CD14-positive monocyte (primary cell): ENCODE measurements around the gene TXNIP. TPM values are rescaled to one million over a fixed set of nuclear protein-coding genes. Genes with fewer than 3 reads are reported as not detected.

Experiments used
- DNase-seq, 3 donors: peaks; one replicate each; pipeline ENCODE4 v3.0.0-alpha.2; 2011 to 2022
- H2AFZ ChIP-seq: 2 replicates; pipeline ENCODE4 v1.6.0; 2012; ENCODE audit warnings: mild to moderate bottlenecking, low read depth, low read length, inconsistent platforms; ENCODE audit not compliant: insufficient read depth, poor library complexity, severe bottlenecking
- H3K27ac ChIP-seq, 2 donors: 1 replicate in 1 of 2; 2 replicates in 1 of 2; pipeline ENCODE4 v1.5.1; 2012 to 2013; ENCODE audit warnings: low read length in 2 of 2, control low read depth in 1 of 2, inconsistent platforms in 1 of 2, low read depth in 1 of 2, mild to moderate bottlenecking in 1 of 2
- H3K27me3 ChIP-seq, 2 donors: one replicate each; pipeline versions ENCODE4 v1.6.0 to v1.6.1; 2011 to 2013; ENCODE audit warnings: low read length in 2 of 2; ENCODE audit not compliant: control insufficient read depth in 2 of 2, insufficient read depth in 2 of 2
- H3K36me3 ChIP-seq, 2 donors: replicated peaks in 1 of 2; 1 replicate in 1 of 2; 2 replicates in 1 of 2; pipeline versions ENCODE4 v1.5.1 to v1.6.1; 2012 to 2013; ENCODE audit warnings: low read length in 2 of 2, control low read depth in 1 of 2, inconsistent platforms in 1 of 2, mild to moderate bottlenecking in 1 of 2; ENCODE audit not compliant: insufficient read depth in 2 of 2, control insufficient read depth in 1 of 2
- H3K4me1 ChIP-seq, 2 donors: 1 replicate in 1 of 2; 2 replicates in 1 of 2; pipeline versions ENCODE4 v1.5.1 to v1.6.1; 2012 to 2013; ENCODE audit warnings: low read length in 2 of 2, control low read depth in 1 of 2, inconsistent platforms in 1 of 2, mild to moderate bottlenecking in 1 of 2, moderate library complexity in 1 of 2; ENCODE audit not compliant: insufficient read depth in 2 of 2, control insufficient read depth in 1 of 2
- H3K4me2 ChIP-seq: replicated peaks from 2 replicates; pipeline ENCODE3; 2012; ENCODE audit warnings: low read length, moderate library complexity, mild to moderate bottlenecking; ENCODE audit not compliant: poor library complexity, severe bottlenecking; ENCODE audit errors: extremely low read depth
- H3K4me3 ChIP-seq, 3 experiments: fragments of 200-600 bp in 1 of 3; sonication (generic) in 1 of 3; replicated peaks in 1 of 3; 1 replicate in 2 of 3; 2 replicates in 1 of 3; pipeline ENCODE4 v1.5.1; 2011 to 2013; ENCODE audit warnings: low read length in 3 of 3, mild to moderate bottlenecking in 3 of 3, control low read depth in 2 of 3, low read depth in 2 of 3, inconsistent platforms in 1 of 3, moderate library complexity in 1 of 3
- H3K79me2 ChIP-seq: 2 replicates; pipeline ENCODE4 v1.6.0; 2012; ENCODE audit warnings: mild to moderate bottlenecking, control low read depth, inconsistent platforms, low read length, moderate library complexity; ENCODE audit not compliant: insufficient read depth
- H3K9ac ChIP-seq: 2 replicates; pipeline ENCODE4 v1.6.0; 2017; ENCODE audit warnings: low read length, mild to moderate bottlenecking; ENCODE audit not compliant: insufficient read depth, poor library complexity, severe bottlenecking
- H3K9me3 ChIP-seq, 2 donors: replicated peaks in 1 of 2; 1 replicate in 1 of 2; 2 replicates in 1 of 2; pipeline versions ENCODE4 v1.5.1 to v1.6.1; 2012 to 2013; ENCODE audit warnings: low read length in 2 of 2, control low read depth in 1 of 2; ENCODE audit not compliant: control insufficient read depth in 1 of 2, insufficient read depth in 1 of 2
- H4K20me1 ChIP-seq: 2 replicates; pipeline ENCODE4 v1.6.0; 2012; ENCODE audit warnings: mild to moderate bottlenecking, low read length, control low read depth, moderate library complexity; ENCODE audit not compliant: insufficient read depth
- H3K27ac Mint-ChIP-seq, 7 donors: one replicate each; pipeline ENCODE4 v1.8.0; 2020; ENCODE audit warnings: mild to moderate bottlenecking in 7 of 7, mixed read lengths in 7 of 7, moderate library complexity in 6 of 7, inconsistent platforms in 2 of 7
- H3K27me3 Mint-ChIP-seq, 3 donors: one replicate each; pipeline ENCODE4 v1.8.0; 2021 to 2022; ENCODE audit warnings: low read depth in 3 of 3, mild to moderate bottlenecking in 3 of 3, mixed read lengths in 3 of 3, moderate library complexity in 3 of 3, inconsistent platforms in 1 of 3
- H3K36me3 Mint-ChIP-seq, 2 donors: one replicate each; pipeline ENCODE4 v1.8.0; 2020; ENCODE audit warnings: mixed read lengths in 2 of 2, inconsistent platforms in 1 of 2, mild to moderate bottlenecking in 1 of 2
- H3K4me1 Mint-ChIP-seq: one replicate; pipeline ENCODE4 v1.8.0; 2020; ENCODE audit warnings: mild to moderate bottlenecking, mixed read lengths
- H3K4me3 Mint-ChIP-seq, 2 donors: one replicate each; pipeline ENCODE4 v1.8.0; 2020; ENCODE audit warnings: mild to moderate bottlenecking in 2 of 2, mixed read lengths in 2 of 2, moderate library complexity in 1 of 2
- H3K9me3 Mint-ChIP-seq, 7 donors: one replicate each; pipeline ENCODE4 v1.8.0; 2020 to 2022; ENCODE audit warnings: mixed read lengths in 7 of 7, mild to moderate bottlenecking in 6 of 7, moderate library complexity in 6 of 7, inconsistent platforms in 2 of 7
- WGBS: methylation state at CpG from one replicate; pipeline ENCODE4 v1.1.5; 2013; ENCODE audit warnings: missing lambda C conversion rate; ENCODE audit not compliant: insufficient coverage; 5-methylcytosine and 5-hydroxymethylcytosine counted together
- intact Hi-C, 2 donors: fragments of 100-400 bp; cut with micrococcal nuclease; formaldehyde crosslinking; loops; one replicate each; pipeline versions ENCODE4 v1.15.0 to v1.15.1; 2023
- polyA plus RNA-seq, 3 donors: library from polyadenylated mRNA; depleted of rRNA in 1 of 3; unstranded in 2 of 3; stranded (reverse) in 1 of 3; fragments of 300-500 nt in 2 of 3; fragments of >200 nt in 1 of 3; fragmentation: Illumina TruSeq in 2 of 3; gene quantifications; 1 replicate in 2 of 3; 2 replicates in 1 of 3; pipeline ENCODE4 v1.2.3, GENCODE V29; 2012 to 2021
- TF ChIP-seq, protein P1 (sequence below): fragments of 200-600 bp; IDR thresholded peaks from one replicate; pipeline ENCODE4 v1.8.0; 2022; ENCODE audit warnings: antibody characterized with exemption, mild to moderate bottlenecking

TXNIP gene
- polyA plus RNA-seq, 3 donors, result 640 to 3,778 (median 844) TPM

- Mint-ChIP-seq H3K4me3 (no peak overlapping the region), H3K36me3 (no peaks in the 10 kb centered on the region), H3K4me1 (peaks cover 10% of the 10 kb centered on the region), H3K9me3 (no peaks in the 10 kb centered on the region), H3K27me3 (peaks cover 15 to 21% (median 15%) of the 10 kb centered on the region in 3 donors), H3K27ac (peak overlapping the region in 1 of 7 donors; percentile 39)
- Histone ChIP-seq H4K20me1 (no peaks in the 10 kb centered on the region), H3K9me3 (peaks cover 0 to under 1% of the 10 kb centered on the region in 2 donors), H3K79me2 (no peaks in the 10 kb centered on the region), H3K4me3 (no peak overlapping the region), H3K27me3 (peaks cover 2 to 7% of the 10 kb centered on the region in 2 donors), H3K4me2 (no peak overlapping the region), H3K27ac (no peak overlapping the region), H2AFZ (no peak overlapping the region), H3K36me3 (no peaks in the 10 kb centered on the region), H3K9ac (no peak overlapping the region), H3K4me1 (peaks cover 0 to 5% of the 10 kb centered on the region in 2 donors)
- 66% methylated on average over 5 of the region's 6 CpGs for WGBS
- TF ChIP-seq, protein P1, sequence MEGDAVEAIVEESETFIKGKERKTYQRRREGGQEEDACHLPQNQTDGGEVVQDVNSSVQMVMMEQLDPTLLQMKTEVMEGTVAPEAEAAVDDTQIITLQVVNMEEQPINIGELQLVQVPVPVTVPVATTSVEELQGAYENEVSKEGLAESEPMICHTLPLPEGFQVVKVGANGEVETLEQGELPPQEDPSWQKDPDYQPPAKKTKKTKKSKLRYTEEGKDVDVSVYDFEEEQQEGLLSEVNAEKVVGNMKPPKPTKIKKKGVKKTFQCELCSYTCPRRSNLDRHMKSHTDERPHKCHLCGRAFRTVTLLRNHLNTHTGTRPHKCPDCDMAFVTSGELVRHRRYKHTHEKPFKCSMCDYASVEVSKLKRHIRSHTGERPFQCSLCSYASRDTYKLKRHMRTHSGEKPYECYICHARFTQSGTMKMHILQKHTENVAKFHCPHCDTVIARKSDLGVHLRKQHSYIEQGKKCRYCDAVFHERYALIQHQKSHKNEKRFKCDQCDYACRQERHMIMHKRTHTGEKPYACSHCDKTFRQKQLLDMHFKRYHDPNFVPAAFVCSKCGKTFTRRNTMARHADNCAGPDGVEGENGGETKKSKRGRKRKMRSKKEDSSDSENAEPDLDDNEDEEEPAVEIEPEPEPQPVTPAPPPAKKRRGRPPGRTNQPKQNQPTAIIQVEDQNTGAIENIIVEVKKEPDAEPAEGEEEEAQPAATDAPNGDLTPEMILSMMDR, result no peak
- DNase-seq, result no peak
- intact Hi-C loops, result loop anchor here (1.0 to 10.0 kb wide), 4 partner anchors 37 to 167 kb away; no protein-coding TSS in a partner anchor
Measured at GRCh38 chr1:146013559-146013922, 17.2 kb upstream of the TXNIP start.

- Histone ChIP-seq H3K27ac (no peak overlapping the region), H3K4me2 (no peak overlapping the region), H3K9me3 (no peaks in the 10 kb centered on the region), H3K9ac (no peak overlapping the region), H4K20me1 (no peaks in the 10 kb centered on the region), H3K36me3 (no peaks in the 10 kb centered on the region), H3K27me3 (peaks cover 0 to under 1% of the 10 kb centered on the region in 2 donors), H2AFZ (no peak overlapping the region), H3K4me3 (no peak overlapping the region), H3K79me2 (no peaks in the 10 kb centered on the region), H3K4me1 (peaks cover 0 to 5% of the 10 kb centered on the region in 2 donors)
- H3K9me3 Mint-ChIP-seq, result no peaks in the 10 kb centered on the region
- intact Hi-C loops, result loop anchor here (1.0 to 10.0 kb wide), 4 partner anchors 36 to 167 kb away; no protein-coding TSS in a partner anchor
- no peak overlapping the region for H3K4me3 Mint-ChIP-seq
- H3K4me1 Mint-ChIP-seq, result peaks cover 10% of the 10 kb centered on the region
- peak; percentile 53 to 75 (median 71) for DNase-seq
- no peak overlapping the region for H3K27ac Mint-ChIP-seq
- TF ChIP-seq, protein P1, result peak; percentile 89
- no peaks in the 10 kb centered on the region for H3K36me3 Mint-ChIP-seq
- peaks cover 9 to 16% (median 10%) of the 10 kb centered on the region in 3 donors for H3K27me3 Mint-ChIP-seq
- WGBS, result no CpG with 5 or more reads among the region's 4 CpGs
Measured at GRCh38 chr1:146012703-146013558, 16.6 kb upstream of the TXNIP start.
